Trophoblast cell (in vitro differentiated cells and primary cell): ENCODE data around the gene SYT2.

Source experiments
- DNase-seq, 2 donors: peaks; one replicate each; pipeline ENCODE4 v3.0.0-alpha.2; 2016
- H2AFZ ChIP-seq: 2 replicates; pipeline ENCODE4 v1.6.1; 2013; ENCODE audit warnings: low read length, moderate library complexity, mild to moderate bottlenecking; ENCODE audit not compliant: insufficient read depth, poor library complexity
- H2AK5ac ChIP-seq: 2 replicates; pipeline ENCODE4 v1.6.1; 2013; ENCODE audit warnings: mild to moderate bottlenecking, low read length
- H2BK120ac ChIP-seq: 2 replicates; pipeline ENCODE4 v1.6.1; 2013; ENCODE audit warnings: low read length, mild to moderate bottlenecking, moderate library complexity; ENCODE audit not compliant: insufficient read depth, poor library complexity
- H2BK12ac ChIP-seq: 2 replicates; pipeline ENCODE4 v1.6.1; 2013; ENCODE audit warnings: mild to moderate bottlenecking, low read length, moderate library complexity
- H2BK5ac ChIP-seq: 2 replicates; pipeline ENCODE4 v1.6.1; 2013; ENCODE audit warnings: low read length, low read depth, moderate library complexity, mild to moderate bottlenecking; ENCODE audit not compliant: poor library complexity
- H3K14ac ChIP-seq: 2 replicates; pipeline ENCODE4 v1.6.1; 2013; ENCODE audit warnings: mild to moderate bottlenecking, low read length
- H3K18ac ChIP-seq: 2 replicates; pipeline ENCODE4 v1.6.1; 2013; ENCODE audit warnings: mild to moderate bottlenecking, low read length
- H3K23ac ChIP-seq: 2 replicates; pipeline ENCODE4 v1.6.1; 2013; ENCODE audit warnings: low read length
- H3K27ac ChIP-seq: 2 replicates; pipeline ENCODE4 v1.5.1; 2013; ENCODE audit warnings: low read depth, mild to moderate bottlenecking, inconsistent platforms, low read length, moderate library complexity
- H3K27me3 ChIP-seq: 2 replicates; pipeline ENCODE4 v1.6.1; 2013; ENCODE audit warnings: inconsistent platforms, mild to moderate bottlenecking, low read length, moderate library complexity; ENCODE audit not compliant: insufficient read depth
- H3K36me3 ChIP-seq, 2 experiments: 1 replicate in 1 of 2; 2 replicates in 1 of 2; pipeline ENCODE4 v1.6.1; 2013; ENCODE audit warnings: low read length in 2 of 2, mild to moderate bottlenecking in 2 of 2, moderate library complexity in 1 of 2; ENCODE audit not compliant: insufficient read depth in 2 of 2, control insufficient read depth in 1 of 2
- H3K4ac ChIP-seq: 2 replicates; pipeline ENCODE4 v1.6.1; 2013; ENCODE audit warnings: low read depth, mild to moderate bottlenecking, low read length, moderate library complexity
- H3K4me1 ChIP-seq, 2 experiments: 1 replicate in 1 of 2; 2 replicates in 1 of 2; pipeline ENCODE4 v1.6.1; 2013; ENCODE audit warnings: low read length in 2 of 2, mild to moderate bottlenecking in 2 of 2, moderate library complexity in 1 of 2; ENCODE audit not compliant: insufficient read depth in 2 of 2, control insufficient read depth in 1 of 2
- H3K4me2 ChIP-seq: 2 replicates; pipeline ENCODE4 v1.6.1; 2013; ENCODE audit warnings: inconsistent platforms, mild to moderate bottlenecking, low read length, moderate library complexity
- H3K4me3 ChIP-seq: 2 replicates; pipeline ENCODE4 v1.5.1; 2013; ENCODE audit warnings: mild to moderate bottlenecking, low read depth, low read length, inconsistent platforms
- H3K79me1 ChIP-seq: one replicate; pipeline ENCODE4 v1.6.1; 2013; ENCODE audit warnings: low read length
- H3K79me2 ChIP-seq: 2 replicates; pipeline ENCODE4 v1.6.1; 2013; ENCODE audit warnings: low read length, mild to moderate bottlenecking; ENCODE audit not compliant: control insufficient read depth, insufficient read depth, poor library complexity
- H3K9ac ChIP-seq: 2 replicates; pipeline ENCODE4 v1.6.1; 2013; ENCODE audit warnings: mild to moderate bottlenecking, low read length
- H3K9me3 ChIP-seq: 2 replicates; pipeline ENCODE4 v1.6.1; 2013; ENCODE audit warnings: low read depth, mild to moderate bottlenecking, control low read depth, inconsistent platforms, low read length; ENCODE audit not compliant: insufficient read depth
- H4K12ac ChIP-seq: 2 replicates; pipeline ENCODE4 v1.6.1; 2013; ENCODE audit warnings: low read depth, mild to moderate bottlenecking, low read length, moderate library complexity
- H4K8ac ChIP-seq: 2 replicates; pipeline ENCODE4 v1.6.1; 2013; ENCODE audit warnings: low read depth, mild to moderate bottlenecking, low read length, moderate library complexity
- H4K91ac ChIP-seq: one replicate; pipeline ENCODE4 v1.6.1; 2013; ENCODE audit warnings: low read depth, mild to moderate bottlenecking, low read length, moderate library complexity
- WGBS: extraction: QIAGEN DNeasy Blood & Tissue Kit; methylation state at CpG from one replicate; pipeline ENCODE4 v1.1.7; 2013; ENCODE audit warnings: missing lambda C conversion rate; ENCODE audit not compliant: insufficient read length, insufficient coverage; ENCODE audit errors: extremely low coverage; 5-methylcytosine and 5-hydroxymethylcytosine counted together

The SYT2 gene

DNA sequence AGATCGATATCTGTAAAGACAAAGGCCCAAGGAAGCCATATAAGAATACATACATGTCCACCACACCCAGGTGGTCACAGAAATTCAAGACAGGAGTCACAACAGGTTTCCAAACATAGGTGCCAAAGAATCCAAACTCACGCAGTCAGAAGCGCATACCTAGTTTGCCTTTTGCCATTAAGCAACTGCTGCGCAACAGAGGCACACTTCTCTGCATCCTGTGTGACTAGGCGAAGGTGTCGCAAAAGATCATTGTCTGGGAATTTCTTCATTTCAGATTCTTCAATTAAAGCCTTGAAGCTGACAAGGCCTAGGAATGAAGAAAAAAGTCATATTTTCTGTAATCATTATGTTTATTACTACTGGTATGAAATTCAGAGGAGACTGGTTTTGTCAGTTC is 32.2 kb upstream of the SYT2 start:
- peaks cover 17 to 32% of the 10 kb centered on the region in 2 experiments for H3K36me3 ChIP-seq
- H3K18ac ChIP-seq = no peak overlapping the region
- no peak overlapping the region for H4K8ac ChIP-seq
- no CpG with 5 or more reads among the region's 6 CpGs for WGBS
- H2AK5ac ChIP-seq = no peak overlapping the region
- H3K23ac ChIP-seq = no peak overlapping the region
- peak; percentile 90 to 98 for DNase-seq
- no peaks in the 10 kb centered on the region for H3K79me1 ChIP-seq
- H3K27me3 ChIP-seq = no peaks in the 10 kb centered on the region
- H2BK12ac ChIP-seq = no peak overlapping the region
- no peak overlapping the region for H3K4me2 ChIP-seq
- H3K9ac ChIP-seq = no peak overlapping the region
- no peak overlapping the region for H3K4me3 ChIP-seq
- no peaks in the 10 kb centered on the region for H3K9me3 ChIP-seq
- H2BK5ac ChIP-seq = no peak overlapping the region
- no peak overlapping the region for H2AFZ ChIP-seq
- no peak overlapping the region for H3K27ac ChIP-seq
- H3K4me1 ChIP-seq = no peaks in the 10 kb centered on the region
- no peaks in the 10 kb centered on the region for H3K79me2 ChIP-seq
- H4K91ac ChIP-seq = no peak overlapping the region
- H4K12ac ChIP-seq = no peak overlapping the region
- no peak overlapping the region for H2BK120ac ChIP-seq
- no peak overlapping the region for H3K14ac ChIP-seq
- no peak overlapping the region for H3K4ac ChIP-seq

DNA sequence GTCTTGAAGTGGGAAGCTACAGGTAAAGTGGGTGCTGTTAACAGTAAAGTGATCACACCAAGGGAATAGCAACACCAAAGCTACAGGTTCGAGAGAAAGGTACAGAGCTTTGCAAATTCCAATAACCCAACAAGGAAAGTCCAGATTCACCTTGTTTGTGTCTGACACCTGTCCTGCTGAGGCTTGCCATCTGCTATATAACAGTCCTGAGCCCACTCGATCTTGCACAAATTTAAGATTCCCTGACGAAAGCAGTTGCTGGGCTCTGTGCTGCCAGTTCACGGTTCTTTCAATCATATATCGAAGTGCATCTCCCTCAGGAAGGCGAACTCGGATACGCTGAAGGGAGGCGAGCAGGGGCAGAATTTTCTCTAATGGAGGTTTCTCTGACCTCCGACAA is 23.0 kb upstream of the SYT2 start:
- Histone ChIP-seq H3K79me1 (no peaks in the 10 kb centered on the region), H3K4me2 (no peak overlapping the region), H3K27ac (no peak overlapping the region), H2AK5ac (no peak overlapping the region), H3K4ac (no peak overlapping the region), H3K27me3 (no peaks in the 10 kb centered on the region), H3K4me3 (no peak overlapping the region), H3K4me1 (no peaks in the 10 kb centered on the region), H3K9me3 (no peaks in the 10 kb centered on the region), H2BK5ac (no peak overlapping the region), H3K14ac (no peak overlapping the region), H4K8ac (no peak overlapping the region), H3K9ac (no peak overlapping the region), H2AFZ (no peak overlapping the region), H4K12ac (no peak overlapping the region), H3K36me3 (peaks cover 22 to 58% of the 10 kb centered on the region in 2 experiments), H3K79me2 (no peaks in the 10 kb centered on the region), H2BK120ac (no peak overlapping the region), H3K18ac (no peak overlapping the region), H2BK12ac (no peak overlapping the region), H3K23ac (no peak overlapping the region), H4K91ac (no peak overlapping the region)
- DNase-seq = no peak
- no CpG with 5 or more reads among the region's 10 CpGs for WGBS

GRCh38 chr1:202728951-202729350 is 18.7 kb upstream of the SYT2 start:
- no peak overlapping the region for H3K4ac ChIP-seq
- no peak overlapping the region for H2AK5ac ChIP-seq
- DNase-seq = no peak
- no peak overlapping the region for H2BK5ac ChIP-seq
- H2BK120ac ChIP-seq = no peak overlapping the region
- H2BK12ac ChIP-seq = no peak overlapping the region
- H3K4me3 ChIP-seq = no peak overlapping the region
- H3K23ac ChIP-seq = no peak overlapping the region
- H3K9me3 ChIP-seq = no peaks in the 10 kb centered on the region
- no peak overlapping the region for H2AFZ ChIP-seq
- no peak overlapping the region for H4K8ac ChIP-seq
- no peaks in the 10 kb centered on the region for H3K4me1 ChIP-seq
- no peak overlapping the region for H3K9ac ChIP-seq
- H3K27me3 ChIP-seq = no peaks in the 10 kb centered on the region
- H4K91ac ChIP-seq = no peak overlapping the region
- H3K14ac ChIP-seq = no peak overlapping the region
- H3K27ac ChIP-seq = no peak overlapping the region
- H4K12ac ChIP-seq = no peak overlapping the region
- H3K4me2 ChIP-seq = no peak overlapping the region
- H3K36me3 ChIP-seq = peaks cover 21 to 64% of the 10 kb centered on the region in 2 experiments
- no peaks in the 10 kb centered on the region for H3K79me2 ChIP-seq
- H3K18ac ChIP-seq = no peak overlapping the region
- H3K79me1 ChIP-seq = no peaks in the 10 kb centered on the region
- WGBS = no CpG with 5 or more reads among the region's 4 CpGs

- H3K4me2 ChIP-seq = no peak overlapping the region
- no peak overlapping the region for H3K27ac ChIP-seq
- no peaks in the 10 kb centered on the region for H3K27me3 ChIP-seq
- H2BK120ac ChIP-seq = no peak overlapping the region
- H2AFZ ChIP-seq = no peak overlapping the region
- H3K4ac ChIP-seq = no peak overlapping the region
- peaks cover 13 to 39% of the 10 kb centered on the region in 2 experiments for H3K36me3 ChIP-seq
- no peak overlapping the region for H2AK5ac ChIP-seq
- H3K4me1 ChIP-seq = no peaks in the 10 kb centered on the region
- H4K12ac ChIP-seq = no peak overlapping the region
- H4K91ac ChIP-seq = no peak overlapping the region
- no peaks in the 10 kb centered on the region for H3K9me3 ChIP-seq
- no peak overlapping the region for H3K4me3 ChIP-seq
- H3K79me2 ChIP-seq = no peaks in the 10 kb centered on the region
- H3K18ac ChIP-seq = no peak overlapping the region
- WGBS = no CpG with 5 or more reads among the region's 3 CpGs
- no peak overlapping the region for H3K14ac ChIP-seq
- H2BK5ac ChIP-seq = no peak overlapping the region
- H4K8ac ChIP-seq = no peak overlapping the region
- DNase-seq = no peak
- no peak overlapping the region for H3K23ac ChIP-seq
- H3K9ac ChIP-seq = no peak overlapping the region
- no peaks in the 10 kb centered on the region for H3K79me1 ChIP-seq
- no peak overlapping the region for H2BK12ac ChIP-seq
These were observed 15.3 kb upstream of the SYT2 start for GRCh38 chr1:202725526-202725925.
